DOHH2 (cell line): ENCODE measurements around the gene CEP57.
"Not testable (repeated sequence)": the region's sequence is repeated elsewhere in the genome, so short reads cannot be mapped to it uniquely, and the experiment has no call there.

ENCODE experiments used
- H3F3A ChIP-seq: fragments of 200-600 bp; sonication (generic), shearing (Covaris generic); 2 replicates; pipeline ENCODE4 v1.6.0; 2016; ENCODE audit warnings: antibody characterized with exemption, mild to moderate bottlenecking; ENCODE audit not compliant: control insufficient read depth, insufficient read depth
- H3K27ac ChIP-seq: fragments of 200-600 bp; sonication (generic); 2 replicates; pipeline ENCODE4 v1.5.1; 2014; ENCODE audit warnings: low read depth, mild to moderate bottlenecking, low read length, moderate library complexity
- H3K27me3 ChIP-seq: fragments of 200-600 bp; sonication (generic); 2 replicates; pipeline ENCODE4 v1.6.1; 2014; ENCODE audit warnings: mild to moderate bottlenecking, low read length, mixed read lengths; ENCODE audit not compliant: control insufficient read depth
- H3K36me3 ChIP-seq: fragments of 200-600 bp; sonication (generic); 2 replicates; pipeline ENCODE4 v1.6.1; 2014; ENCODE audit warnings: mild to moderate bottlenecking, low read length, moderate library complexity, mixed read lengths; ENCODE audit not compliant: control insufficient read depth
- H3K4me1 ChIP-seq: fragments of 200-600 bp; sonication (generic); 2 replicates; pipeline ENCODE4 v1.6.1; 2014; ENCODE audit warnings: mild to moderate bottlenecking, low read length, mixed read lengths; ENCODE audit not compliant: control insufficient read depth
- H3K4me2 ChIP-seq: fragments of 200-600 bp; sonication (generic); 2 replicates; pipeline ENCODE4 v1.6.0; 2014; ENCODE audit warnings: mild to moderate bottlenecking, low read length, moderate library complexity
- H3K4me3 ChIP-seq: fragments of 200-600 bp; sonication (generic); 2 replicates; pipeline ENCODE4 v1.5.1; 2014; ENCODE audit warnings: mild to moderate bottlenecking, low read length, mixed read lengths
- H3K79me2 ChIP-seq: fragments of 200-600 bp; sonication (generic); 2 replicates; pipeline ENCODE4 v1.6.1; 2014; ENCODE audit warnings: mild to moderate bottlenecking, low read length, mixed read lengths; ENCODE audit not compliant: control insufficient read depth
- H3K9me2 ChIP-seq: fragments of 200-600 bp; sonication (generic); replicated peaks from 2 replicates; pipeline ENCODE4 v1.6.1; 2014; ENCODE audit warnings: mild to moderate bottlenecking, low read length, mixed read lengths; ENCODE audit not compliant: control insufficient read depth
- H3K9me3 ChIP-seq: fragments of 200-600 bp; sonication (generic); 2 replicates; pipeline ENCODE4 v1.6.1; 2014; ENCODE audit warnings: antibody characterized with exemption, low read length, mixed read lengths; ENCODE audit not compliant: control insufficient read depth, insufficient read depth
- H4K20me1 ChIP-seq: fragments of 200-600 bp; sonication (generic); 2 replicates; pipeline ENCODE4 v1.6.0; 2014; ENCODE audit warnings: low read depth, mild to moderate bottlenecking, antibody characterized with exemption, low read length, moderate library complexity; ENCODE audit not compliant: control insufficient read depth, insufficient read depth
- EZH2phosphoT487 ChIP-seq: fragments of 200-600 bp; sonication (generic); IDR thresholded peaks from 2 replicates; pipeline ENCODE4 v1.6.1; 2017; ENCODE audit warnings: borderline replicate concordance, mild to moderate bottlenecking, antibody characterized with exemption, low read length, moderate library complexity, mixed read lengths
- TF ChIP-seq, protein P1 (sequence below): fragments of 200-600 bp; sonication (generic); IDR thresholded peaks from one replicate; pipeline ENCODE4 v1.5.1; 2014; ENCODE audit warnings: antibody characterized with exemption, mild to moderate bottlenecking, low read depth, low read length; ENCODE audit not compliant: poor library complexity, severe bottlenecking

The CEP57 gene

DNA sequence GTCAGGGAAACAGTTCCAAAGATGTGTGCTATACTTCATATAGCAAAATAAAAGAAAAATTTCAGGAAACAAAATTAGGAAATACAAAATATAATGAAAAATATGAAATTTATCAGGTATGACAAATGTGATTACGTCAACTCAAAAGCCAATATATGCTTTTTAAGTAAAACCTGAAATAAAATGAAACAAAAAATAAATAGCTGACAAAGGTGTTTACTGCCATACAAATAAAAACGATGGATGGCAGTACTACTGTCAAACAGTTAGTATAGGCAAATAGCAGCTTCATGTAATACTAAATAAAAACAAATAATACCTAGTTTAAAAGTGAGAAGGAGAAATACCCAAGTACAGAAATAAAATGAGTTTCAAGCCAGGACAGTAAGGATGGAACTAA lies 13.7 kb downstream of the CEP57 start:
- no peaks in the 10 kb centered on the region for H3K9me2 ChIP-seq
- no peak for TF ChIP-seq EZH2phosphoT487
- TF ChIP-seq, protein P1, sequence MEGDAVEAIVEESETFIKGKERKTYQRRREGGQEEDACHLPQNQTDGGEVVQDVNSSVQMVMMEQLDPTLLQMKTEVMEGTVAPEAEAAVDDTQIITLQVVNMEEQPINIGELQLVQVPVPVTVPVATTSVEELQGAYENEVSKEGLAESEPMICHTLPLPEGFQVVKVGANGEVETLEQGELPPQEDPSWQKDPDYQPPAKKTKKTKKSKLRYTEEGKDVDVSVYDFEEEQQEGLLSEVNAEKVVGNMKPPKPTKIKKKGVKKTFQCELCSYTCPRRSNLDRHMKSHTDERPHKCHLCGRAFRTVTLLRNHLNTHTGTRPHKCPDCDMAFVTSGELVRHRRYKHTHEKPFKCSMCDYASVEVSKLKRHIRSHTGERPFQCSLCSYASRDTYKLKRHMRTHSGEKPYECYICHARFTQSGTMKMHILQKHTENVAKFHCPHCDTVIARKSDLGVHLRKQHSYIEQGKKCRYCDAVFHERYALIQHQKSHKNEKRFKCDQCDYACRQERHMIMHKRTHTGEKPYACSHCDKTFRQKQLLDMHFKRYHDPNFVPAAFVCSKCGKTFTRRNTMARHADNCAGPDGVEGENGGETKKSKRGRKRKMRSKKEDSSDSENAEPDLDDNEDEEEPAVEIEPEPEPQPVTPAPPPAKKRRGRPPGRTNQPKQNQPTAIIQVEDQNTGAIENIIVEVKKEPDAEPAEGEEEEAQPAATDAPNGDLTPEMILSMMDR: no peak
- no peak overlapping the region for H3K4me3 ChIP-seq
- no peaks in the 10 kb centered on the region for H3K9me3 ChIP-seq
- H3F3A ChIP-seq: no peaks in the 10 kb centered on the region
- no peaks in the 10 kb centered on the region for H4K20me1 ChIP-seq
- peaks cover 3% of the 10 kb centered on the region; the same call in 1 of the 2 replicates for H3K79me2 ChIP-seq
- H3K4me2 ChIP-seq: no peak overlapping the region
- H3K36me3 ChIP-seq: peaks cover 72% of the 10 kb centered on the region
- no peak overlapping the region for H3K27ac ChIP-seq
- H3K4me1 ChIP-seq: no peaks in the 10 kb centered on the region
- H3K27me3 ChIP-seq: no peaks in the 10 kb centered on the region

DNA sequence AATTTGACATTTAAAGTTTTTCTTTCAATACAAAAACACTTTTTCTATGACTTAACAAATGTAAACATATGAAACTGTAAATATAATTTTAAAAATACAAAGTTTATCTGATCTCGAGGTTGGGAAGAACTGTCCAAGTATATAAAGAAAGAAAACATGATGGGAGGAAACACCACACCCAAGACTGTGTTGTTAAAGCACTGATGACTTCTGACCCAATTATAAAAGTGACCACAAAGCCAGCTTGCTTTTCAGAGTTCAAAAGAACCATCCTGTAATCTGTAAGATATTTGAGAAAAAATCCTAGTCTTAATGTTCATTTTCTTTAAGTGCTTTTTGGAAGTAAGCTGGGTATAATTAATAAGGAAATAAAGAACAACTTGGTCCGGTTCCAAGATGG lies 15.6 kb downstream of the CEP57 start:
- Histone ChIP-seq H3K27ac (no peak overlapping the region), H3K27me3 (no peaks in the 10 kb centered on the region), H3K9me2 (no peaks in the 10 kb centered on the region), H3K4me2 (no peak overlapping the region), H4K20me1 (no peaks in the 10 kb centered on the region), H3F3A (no peaks in the 10 kb centered on the region), H3K4me3 (no peak overlapping the region), H3K4me1 (no peaks in the 10 kb centered on the region), H3K79me2 (no peaks in the 10 kb centered on the region), H3K9me3 (no peaks in the 10 kb centered on the region), H3K36me3 (peaks cover 55% of the 10 kb centered on the region)
- no peak for TF ChIP-seq EZH2phosphoT487
- TF ChIP-seq, protein P1: no peak

DNA sequence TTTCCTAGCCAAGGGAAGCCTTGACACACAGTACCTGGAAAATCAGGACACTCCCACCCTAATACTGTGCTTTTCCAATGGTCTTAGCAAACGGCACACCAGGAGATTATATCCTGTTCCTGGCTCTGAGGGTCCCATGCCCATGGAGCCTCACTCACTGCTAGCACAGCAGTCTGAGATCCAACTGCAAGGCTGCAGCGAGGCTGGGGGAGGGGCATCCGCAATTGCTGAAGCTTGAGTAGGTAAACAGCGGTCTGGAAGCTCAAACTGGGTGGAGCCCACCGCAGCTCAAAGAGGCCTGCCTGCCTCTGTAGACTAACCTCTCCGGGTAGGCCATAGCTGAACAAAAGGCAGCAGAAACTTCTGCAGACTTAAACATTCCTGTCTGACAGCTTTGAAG lies 16.2 kb downstream of the CEP57 start:
- not testable (repeated sequence) for H3K27ac ChIP-seq, H3F3A ChIP-seq, H3K79me2 ChIP-seq, H3K4me3 ChIP-seq, H3K4me2 ChIP-seq, H3K27me3 ChIP-seq, H3K9me2 ChIP-seq, H3K4me1 ChIP-seq, H4K20me1 ChIP-seq, H3K9me3 ChIP-seq
- peaks cover 49% of the 10 kb centered on the region for H3K36me3 ChIP-seq

DNA sequence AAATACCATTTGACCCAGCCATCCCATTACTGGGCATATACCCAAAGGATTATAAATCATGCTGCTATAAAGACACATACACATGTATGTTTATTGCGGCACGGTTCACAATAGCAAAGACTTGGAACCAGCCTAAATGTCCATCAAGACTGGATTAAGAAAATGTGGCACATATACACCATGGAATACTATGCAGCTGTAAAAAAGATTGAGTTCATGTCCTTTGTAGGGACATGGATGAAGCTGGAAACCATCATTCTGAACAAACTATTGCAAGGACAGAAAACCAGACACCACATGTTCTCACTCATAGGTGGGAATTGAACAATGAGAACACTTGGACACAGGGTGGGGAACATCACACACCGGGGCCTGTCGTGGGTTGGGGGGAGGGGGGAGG lies 20.8 kb downstream of the CEP57 start:
- H3K27ac ChIP-seq, H3K9me3 ChIP-seq, H3K4me3 ChIP-seq, H4K20me1 ChIP-seq, H3K4me1 ChIP-seq, H3F3A ChIP-seq, H3K27me3 ChIP-seq, H3K79me2 ChIP-seq, H3K9me2 ChIP-seq, H3K4me2 ChIP-seq: not testable (repeated sequence)
- peaks cover 41% of the 10 kb centered on the region for H3K36me3 ChIP-seq
